ENCODE data around the gene TTC34.

Gene TTC34

GRCh38 chr1:2814511-2815075, 13.1 kb upstream of the TTC34 start:
- DNase-seq (ENCODE audit: insufficient read length, low spot score): no peak

GRCh38 chr1:2812939-2813653, 11.6 kb upstream of the TTC34 start:
- FAIRE-seq (no peak), DNase-seq (ENCODE audit: insufficient read length, low spot score) (no peak)

More at GRCh38 chr1:2814511-2815075, 13.1 kb upstream of the TTC34 start:
- FAIRE-seq: no peak

GRCh38 chr1:2812136-2812535, 10.6 kb upstream of the TTC34 start:
- DNase-seq (ENCODE audit: insufficient read length, low spot score): no peak
- no peak for FAIRE-seq

- no peak for FAIRE-seq
- no peak for DNase-seq (ENCODE audit: insufficient read length, low spot score)
These were observed 10.0 kb upstream of the TTC34 start for GRCh38 chr1:2811533-2811918.

- DNase-seq (ENCODE audit: insufficient read length, low spot score): no peak
- no peak for FAIRE-seq
These were observed 9.5 kb upstream of the TTC34 start for GRCh38 chr1:2810899-2811532.

GRCh38 chr1:2810281-2810680, 8.8 kb upstream of the TTC34 start:
- DNase-seq (ENCODE audit: insufficient read length, low spot score) (no peak), FAIRE-seq (no peak)

GRCh38 chr1:2809656-2810055, 8.2 kb upstream of the TTC34 start:
- FAIRE-seq (no peak), DNase-seq (ENCODE audit: insufficient read length, low spot score) (no peak)

GRCh38 chr1:2808831-2809605, 7.5 kb upstream of the TTC34 start:
- DNase-seq (ENCODE audit: insufficient read length, low spot score): no peak
- no peak for FAIRE-seq

- DNase-seq (ENCODE audit: insufficient read length, low spot score): no peak
- FAIRE-seq: no peak
These were observed 6.9 kb upstream of the TTC34 start for GRCh38 chr1:2808386-2808705.

- FAIRE-seq: no peak
- DNase-seq (ENCODE audit: insufficient read length, low spot score): no peak
These were observed 6.3 kb upstream of the TTC34 start for GRCh38 chr1:2807678-2808385.

GRCh38 chr1:2807036-2807435, 5.5 kb upstream of the TTC34 start:
- DNase-seq (ENCODE audit: insufficient read length, low spot score): no peak
- no peak for FAIRE-seq

- DNase-seq (ENCODE audit: insufficient read length, low spot score) (no peak), FAIRE-seq (no peak)
These were observed 5.1 kb upstream of the TTC34 start for GRCh38 chr1:2806591-2806990.

- FAIRE-seq: no peak
- no peak for DNase-seq (ENCODE audit: insufficient read length, low spot score)
These were observed 4.4 kb upstream of the TTC34 start for GRCh38 chr1:2805801-2806430.

- FAIRE-seq (no peak), DNase-seq (ENCODE audit: insufficient read length, low spot score) (no peak)
These were observed 3.3 kb upstream of the TTC34 start for GRCh38 chr1:2804628-2805351.

GRCh38 chr1:2803931-2804627, 2.6 kb upstream of the TTC34 start:
- no peak for FAIRE-seq
- no peak for DNase-seq (ENCODE audit: insufficient read length, low spot score)

- FAIRE-seq: no peak
These were observed 1.8 kb upstream of the TTC34 start for GRCh38 chr1:2803086-2803930.

GRCh38 chr1:2802421-2802961, 998 bp upstream of the TTC34 start:
- DNase-seq (ENCODE audit: insufficient read length, low spot score) (no peak), FAIRE-seq (no peak)

More at GRCh38 chr1:2803086-2803930, 1.8 kb upstream of the TTC34 start:
- no peak for DNase-seq (ENCODE audit: insufficient read length, low spot score)

GRCh38 chr1:2801046-2801445, 447 bp downstream of the TTC34 start:
- FAIRE-seq: no peak

More at GRCh38 chr1:2801046-2801445, 447 bp downstream of the TTC34 start:
- DNase-seq (ENCODE audit: insufficient read length, low spot score): no peak
